Smooth muscle cell (in vitro differentiated cells): Measurements from ENCODE around the gene MS4A6A. TPM values are rescaled to one million over a fixed set of nuclear protein-coding genes. Genes with fewer than 3 reads are reported as not detected.
"Not testable (repeated sequence)": the region's sequence is repeated elsewhere in the genome, so short reads cannot be mapped to it uniquely, and the experiment has no call there.

Source experiments
- DNase-seq: peaks from one replicate; lab custom pipeline; 2025; ENCODE audit not compliant: unreplicated experiment; lab: John Stamatoyannopoulos, UW
- H2AFZ ChIP-seq: fragments of 200-600 bp; sonication (generic); 2 replicates; pipeline ENCODE4 v1.6.0; 2016; ENCODE audit warnings: antibody characterized with exemption, low read depth, mild to moderate bottlenecking
- H3F3A ChIP-seq: fragments of 200-600 bp; sonication (generic); 2 replicates; pipeline ENCODE4 v1.6.0; 2017; ENCODE audit warnings: antibody characterized with exemption, low read depth
- H3K27ac ChIP-seq: fragments of 200-600 bp; sonication (generic); 2 replicates; pipeline ENCODE4 v1.5.1; 2016; ENCODE audit warnings: low read depth, mild to moderate bottlenecking
- H3K27me3 ChIP-seq: fragments of 200-600 bp; sonication (generic); 2 replicates; pipeline ENCODE4 v1.6.1; 2016; ENCODE audit warnings: low read depth, mild to moderate bottlenecking
- H3K36me3 ChIP-seq: fragments of 200-600 bp; sonication (generic); 2 replicates; pipeline ENCODE4 v1.5.1; 2016; ENCODE audit warnings: low read depth
- H3K4me1 ChIP-seq: fragments of 200-600 bp; sonication (generic); 2 replicates; pipeline ENCODE4 v1.5.1; 2016; ENCODE audit warnings: low read depth
- H3K4me2 ChIP-seq: fragments of 200-600 bp; sonication (generic); 2 replicates; pipeline ENCODE4 v1.6.0; 2016; ENCODE audit warnings: mild to moderate bottlenecking
- H3K4me3 ChIP-seq: fragments of 200-600 bp; sonication (generic); 2 replicates; pipeline ENCODE4 v1.5.1; 2016; ENCODE audit warnings: mild to moderate bottlenecking
- H3K79me2 ChIP-seq: fragments of 200-600 bp; sonication (generic); 2 replicates; pipeline ENCODE4 v1.6.0; 2016; ENCODE audit warnings: low read depth, mild to moderate bottlenecking
- H3K9ac ChIP-seq: fragments of 200-600 bp; sonication (generic); 2 replicates; pipeline ENCODE4 v1.6.0; 2016; ENCODE audit warnings: low read depth
- H3K9me3 ChIP-seq: fragments of 200-600 bp; sonication (generic); replicated peaks from 2 replicates; pipeline ENCODE4 v1.5.1; 2016; ENCODE audit warnings: low read depth
- H4K20me1 ChIP-seq: fragments of 200-600 bp; sonication (generic); 2 replicates; pipeline ENCODE4 v1.6.0; 2016; ENCODE audit warnings: low read depth
- WGBS: methylation state at CpG from one replicate; pipeline ENCODE4 v1.1.7; 2016; ENCODE audit warnings: low lambda C conversion rate; 5-methylcytosine and 5-hydroxymethylcytosine counted together
- polyA plus RNA-seq: library from polyadenylated mRNA; unstranded; fragments of >200 nt; fragmentation: Nextera tagmentation; extraction: Ambion mirVana; gene quantifications from 2 replicates; pipeline ENCODE4 v1.2.1, GENCODE V29; 2016
- total RNA-seq: library from RNA; depleted of rRNA; stranded (reverse); fragments of >200 nt; gene quantifications from 2 replicates; pipeline ENCODE4 v1.2.3, GENCODE V29; 2014
- TF ChIP-seq, protein P1 (sequence below): fragments of 200-600 bp; sonication (generic); IDR thresholded peaks from 2 replicates; pipeline ENCODE4 v1.5.1; 2017; ENCODE audit warnings: borderline replicate concordance, mild to moderate bottlenecking, antibody characterized with exemption; ENCODE audit not compliant: insufficient read depth, poor library complexity, severe bottlenecking

Gene MS4A6A
- total and polyA plus RNA-seq, 2 experiments from 2014 or later: not detected

DNA sequence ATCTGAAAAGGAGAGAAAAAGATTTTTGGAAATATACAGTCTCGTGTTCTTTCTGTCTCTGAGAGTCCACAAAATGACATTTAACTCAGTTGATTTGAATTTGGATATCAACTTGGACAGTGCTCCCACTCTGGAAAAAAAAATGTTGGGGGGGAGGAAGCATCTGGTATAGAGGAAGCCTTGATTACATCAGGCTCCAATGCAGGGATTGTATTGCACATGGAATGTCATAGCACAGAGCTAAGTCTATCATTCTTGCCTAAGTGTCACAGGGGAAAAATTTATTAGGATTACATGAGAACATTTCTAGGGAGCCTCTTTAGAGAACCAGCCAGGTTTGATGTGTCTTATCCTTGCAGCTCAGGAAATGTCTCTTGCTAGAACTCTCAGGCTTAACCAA, 23.0 kb downstream of the MS4A6A start:
- H3K9ac ChIP-seq: no peak overlapping the region
- H3F3A ChIP-seq: no peaks in the 10 kb centered on the region
- no peak overlapping the region for H3K4me2 ChIP-seq
- no peaks in the 10 kb centered on the region for H3K79me2 ChIP-seq
- H3K36me3 ChIP-seq: no peaks in the 10 kb centered on the region
- no peak overlapping the region for H3K4me3 ChIP-seq
- no peak overlapping the region for H2AFZ ChIP-seq
- 61% methylated on average over 1 of the region's 1 CpG for WGBS
- H3K27ac ChIP-seq: no peak overlapping the region
- H3K9me3 ChIP-seq: no peaks in the 10 kb centered on the region
- TF ChIP-seq, protein P1, sequence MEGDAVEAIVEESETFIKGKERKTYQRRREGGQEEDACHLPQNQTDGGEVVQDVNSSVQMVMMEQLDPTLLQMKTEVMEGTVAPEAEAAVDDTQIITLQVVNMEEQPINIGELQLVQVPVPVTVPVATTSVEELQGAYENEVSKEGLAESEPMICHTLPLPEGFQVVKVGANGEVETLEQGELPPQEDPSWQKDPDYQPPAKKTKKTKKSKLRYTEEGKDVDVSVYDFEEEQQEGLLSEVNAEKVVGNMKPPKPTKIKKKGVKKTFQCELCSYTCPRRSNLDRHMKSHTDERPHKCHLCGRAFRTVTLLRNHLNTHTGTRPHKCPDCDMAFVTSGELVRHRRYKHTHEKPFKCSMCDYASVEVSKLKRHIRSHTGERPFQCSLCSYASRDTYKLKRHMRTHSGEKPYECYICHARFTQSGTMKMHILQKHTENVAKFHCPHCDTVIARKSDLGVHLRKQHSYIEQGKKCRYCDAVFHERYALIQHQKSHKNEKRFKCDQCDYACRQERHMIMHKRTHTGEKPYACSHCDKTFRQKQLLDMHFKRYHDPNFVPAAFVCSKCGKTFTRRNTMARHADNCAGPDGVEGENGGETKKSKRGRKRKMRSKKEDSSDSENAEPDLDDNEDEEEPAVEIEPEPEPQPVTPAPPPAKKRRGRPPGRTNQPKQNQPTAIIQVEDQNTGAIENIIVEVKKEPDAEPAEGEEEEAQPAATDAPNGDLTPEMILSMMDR: no peak
- DNase-seq: no peak
- no peaks in the 10 kb centered on the region for H3K4me1 ChIP-seq
- no peaks in the 10 kb centered on the region for H3K27me3 ChIP-seq
- H4K20me1 ChIP-seq: no peaks in the 10 kb centered on the region

DNA sequence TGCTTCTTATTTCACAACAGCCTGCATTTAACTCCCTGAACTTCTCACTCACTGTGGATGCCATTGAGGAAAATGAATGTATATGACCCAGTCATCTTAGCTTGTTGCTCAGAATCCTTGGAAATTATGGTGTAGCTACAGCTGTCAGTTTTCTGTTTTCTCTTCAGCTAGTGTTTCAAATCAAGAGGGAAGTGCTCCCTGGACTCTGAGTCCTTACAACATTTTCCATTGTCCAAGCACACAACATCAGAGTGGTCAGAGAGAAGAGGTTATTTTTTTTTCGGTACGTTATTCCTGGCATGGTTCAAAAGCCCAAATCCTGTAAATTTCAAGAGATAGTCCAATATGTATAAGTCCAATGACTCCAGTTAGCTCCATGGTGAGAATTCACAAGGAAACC, 23.6 kb downstream of the MS4A6A start:
- no peak overlapping the region for H3K27ac ChIP-seq
- DNase-seq: no peak
- WGBS: 50% methylated on average over 2 of the region's 2 CpGs
- no peaks in the 10 kb centered on the region for H3F3A ChIP-seq
- H3K4me1 ChIP-seq: no peaks in the 10 kb centered on the region
- no peaks in the 10 kb centered on the region for H3K9me3 ChIP-seq
- no peak overlapping the region for H2AFZ ChIP-seq
- H4K20me1 ChIP-seq: no peaks in the 10 kb centered on the region
- no peaks in the 10 kb centered on the region for H3K27me3 ChIP-seq
- H3K36me3 ChIP-seq: no peaks in the 10 kb centered on the region
- no peaks in the 10 kb centered on the region for H3K79me2 ChIP-seq
- no peak overlapping the region for H3K4me3 ChIP-seq
- H3K9ac ChIP-seq: no peak overlapping the region
- TF ChIP-seq, protein P1: no peak
- no peak overlapping the region for H3K4me2 ChIP-seq

DNA sequence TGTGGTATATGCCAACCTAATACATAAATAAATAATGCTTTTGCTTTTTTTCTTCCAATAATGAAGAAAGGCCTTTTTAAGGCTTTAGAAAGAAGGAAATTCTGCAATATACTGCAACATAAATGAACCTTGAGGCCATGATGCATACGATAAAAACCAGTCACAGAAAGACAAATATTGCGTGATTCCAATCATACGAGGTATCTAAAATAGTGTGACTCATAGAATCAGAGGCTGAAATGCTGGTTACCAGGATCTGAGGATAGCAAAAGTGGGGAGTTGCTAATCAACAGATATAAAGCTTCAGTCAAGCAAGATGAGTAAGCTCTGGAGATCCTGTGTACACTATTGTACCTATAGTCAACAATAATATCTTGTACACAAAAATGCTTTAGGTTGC, 24.2 kb downstream of the MS4A6A start:
- Histone ChIP-seq H2AFZ (no peak overlapping the region), H3F3A (no peaks in the 10 kb centered on the region), H3K4me1 (no peaks in the 10 kb centered on the region), H3K79me2 (no peaks in the 10 kb centered on the region), H3K36me3 (no peaks in the 10 kb centered on the region), H3K4me2 (no peak overlapping the region), H3K4me3 (no peak overlapping the region), H3K27me3 (no peaks in the 10 kb centered on the region), H4K20me1 (no peaks in the 10 kb centered on the region), H3K9ac (no peak overlapping the region), H3K9me3 (no peaks in the 10 kb centered on the region), H3K27ac (no peak overlapping the region)
- TF ChIP-seq, protein P1: no peak
- WGBS: 74% methylated on average over 3 of the region's 3 CpGs
- DNase-seq: no peak

DNA sequence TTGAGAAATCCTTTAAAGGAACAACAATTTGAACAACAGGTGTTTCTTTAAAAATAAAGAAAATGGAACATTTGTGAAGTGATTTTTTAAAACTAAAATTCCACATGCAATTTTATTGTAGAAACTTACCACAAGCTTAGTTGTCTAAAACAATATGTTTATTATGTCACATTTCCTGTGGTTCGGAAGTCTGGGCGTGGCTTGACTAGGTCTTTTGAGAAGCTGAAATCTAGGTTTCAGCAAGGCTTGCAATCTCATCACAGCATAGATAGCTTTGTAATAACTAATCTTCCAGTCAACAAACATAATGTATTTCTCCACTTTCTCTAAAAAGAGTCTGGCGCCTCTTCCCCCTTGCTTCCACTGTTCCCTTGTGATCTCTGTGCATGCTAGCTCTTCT, 27.0 kb downstream of the MS4A6A start:
- WGBS: 83% methylated on average over 3 of the region's 3 CpGs
- no peak for DNase-seq
- no peak overlapping the region for H3K9ac ChIP-seq

DNA sequence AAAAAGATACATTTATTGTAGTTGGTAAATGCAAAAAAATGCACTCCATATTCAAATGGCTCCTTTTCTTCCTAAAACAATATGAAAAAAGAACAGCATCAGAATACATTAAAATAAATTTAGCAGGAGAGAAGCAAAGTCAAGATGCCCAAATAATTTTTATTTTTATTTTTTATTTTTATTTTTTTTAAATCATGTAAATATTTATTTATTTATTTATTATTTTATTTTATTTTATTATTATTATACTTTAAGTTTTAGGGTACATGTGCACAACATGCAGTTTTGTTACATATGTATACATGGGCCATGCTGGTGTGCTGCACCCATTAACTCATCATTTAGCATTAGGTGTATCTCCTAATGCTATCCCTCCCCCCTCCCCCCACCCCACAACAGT, 30.2 kb downstream of the MS4A6A start:
- H3K9ac ChIP-seq, H3K4me2 ChIP-seq, H3K36me3 ChIP-seq, H3K79me2 ChIP-seq, H4K20me1 ChIP-seq, H2AFZ ChIP-seq, H3K4me1 ChIP-seq, H3K27ac ChIP-seq, H3K9me3 ChIP-seq, DNase-seq, H3K4me3 ChIP-seq, H3F3A ChIP-seq, H3K27me3 ChIP-seq: not testable (repeated sequence)

More for the DNA sequence above, 27.0 kb downstream of the MS4A6A start:
- Histone ChIP-seq H3K36me3 (no peaks in the 10 kb centered on the region), H3K27ac (no peak overlapping the region), H3K9me3 (no peaks in the 10 kb centered on the region), H2AFZ (no peak overlapping the region), H3K4me1 (no peaks in the 10 kb centered on the region), H3K4me2 (no peak overlapping the region), H3F3A (no peaks in the 10 kb centered on the region), H3K79me2 (no peaks in the 10 kb centered on the region), H4K20me1 (no peaks in the 10 kb centered on the region), H3K4me3 (no peak overlapping the region), H3K27me3 (no peaks in the 10 kb centered on the region)
- TF ChIP-seq, protein P1: no peak
